Activated B cell treated with CpG ODN at 0.5 μM for 24 hours (primary cell): ENCODE results near the gene DAB1. TPM values are rescaled to one million over a fixed set of nuclear protein-coding genes. Genes with fewer than 3 reads are reported as not detected.

Source experiments
- ATAC-seq: fragments of 200-7000 bp; cut with Tn5 transposase; one replicate; pipeline ENCODE4 v1.10.0; 2021; ENCODE audit warnings: low read depth, mild to moderate bottlenecking, moderate library complexity
- CTCF ChIA-PET: fragments of 350-600 bp; sonication (Branson Sonifier 250); formaldehyde crosslinking; loops from one replicate; lab custom pipeline; 2021; ENCODE audit warnings: antibody characterized with exemption; lab: Charles Lee
- POLR2A ChIA-PET: fragments of 350-600 bp; sonication (Branson Sonifier 250); formaldehyde crosslinking; loops from one replicate; lab custom pipeline; 2021; ENCODE audit warnings: antibody characterized with exemption; lab: Charles Lee
- DNase-seq: peaks from one replicate; pipeline ENCODE4 v3.0.0; 2022
- H3K27ac Mint-ChIP-seq: one replicate; pipeline ENCODE4 v1.8.0; 2020; ENCODE audit warnings: mixed read lengths
- H3K27me3 Mint-ChIP-seq: one replicate; pipeline ENCODE4 v1.8.0; 2021; ENCODE audit warnings: mixed read lengths
- H3K36me3 Mint-ChIP-seq: one replicate; pipeline ENCODE4 v1.8.0; 2021; ENCODE audit warnings: low read depth, mixed read lengths
- H3K4me1 Mint-ChIP-seq: one replicate; pipeline ENCODE4 v1.8.0; 2021; ENCODE audit warnings: mixed read lengths
- H3K4me3 Mint-ChIP-seq: one replicate; pipeline ENCODE4 v1.8.0; 2020; ENCODE audit warnings: mild to moderate bottlenecking, mixed read lengths
- H3K9me3 Mint-ChIP-seq: one replicate; pipeline ENCODE4 v1.8.0; 2020; ENCODE audit warnings: mixed read lengths
- intact Hi-C: fragments of 100-400 bp; cut with micrococcal nuclease; formaldehyde crosslinking; loops from one replicate; pipeline ENCODE4 v1.15.1; 2024
- total RNA-seq: library from RNA; stranded (reverse); gene quantifications from 2 replicates; pipeline ENCODE4 v1.2.3, GENCODE V29; 2022
- TF ChIP-seq, protein P1 (sequence below): fragments of 200-600 bp; IDR thresholded peaks from one replicate; pipeline ENCODE4 v1.8.0; 2022; ENCODE audit warnings: antibody characterized with exemption, mild to moderate bottlenecking

Gene DAB1
- total RNA-seq, 1 donor from 2014 or later: not detected

- H3K27me3 Mint-ChIP-seq: no peaks in the 10 kb centered on the region
- no peaks in the 10 kb centered on the region for H3K9me3 Mint-ChIP-seq
- no peaks in the 10 kb centered on the region for H3K36me3 Mint-ChIP-seq
- H3K27ac Mint-ChIP-seq: no peak overlapping the region
- ATAC-seq (no peak), DNase-seq (no peak)
- CTCF ChIA-PET: no interaction called here
- intact Hi-C loops: no loop called here
- TF ChIP-seq, protein P1, sequence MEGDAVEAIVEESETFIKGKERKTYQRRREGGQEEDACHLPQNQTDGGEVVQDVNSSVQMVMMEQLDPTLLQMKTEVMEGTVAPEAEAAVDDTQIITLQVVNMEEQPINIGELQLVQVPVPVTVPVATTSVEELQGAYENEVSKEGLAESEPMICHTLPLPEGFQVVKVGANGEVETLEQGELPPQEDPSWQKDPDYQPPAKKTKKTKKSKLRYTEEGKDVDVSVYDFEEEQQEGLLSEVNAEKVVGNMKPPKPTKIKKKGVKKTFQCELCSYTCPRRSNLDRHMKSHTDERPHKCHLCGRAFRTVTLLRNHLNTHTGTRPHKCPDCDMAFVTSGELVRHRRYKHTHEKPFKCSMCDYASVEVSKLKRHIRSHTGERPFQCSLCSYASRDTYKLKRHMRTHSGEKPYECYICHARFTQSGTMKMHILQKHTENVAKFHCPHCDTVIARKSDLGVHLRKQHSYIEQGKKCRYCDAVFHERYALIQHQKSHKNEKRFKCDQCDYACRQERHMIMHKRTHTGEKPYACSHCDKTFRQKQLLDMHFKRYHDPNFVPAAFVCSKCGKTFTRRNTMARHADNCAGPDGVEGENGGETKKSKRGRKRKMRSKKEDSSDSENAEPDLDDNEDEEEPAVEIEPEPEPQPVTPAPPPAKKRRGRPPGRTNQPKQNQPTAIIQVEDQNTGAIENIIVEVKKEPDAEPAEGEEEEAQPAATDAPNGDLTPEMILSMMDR: no peak
- POLR2A ChIA-PET: no interaction called here
- H3K4me3 Mint-ChIP-seq: no peak overlapping the region
- no peaks in the 10 kb centered on the region for H3K4me1 Mint-ChIP-seq
Measured at GRCh38 chr1:57316291-57316690, 107.6 kb downstream of the DAB1 start.

- H3K4me3 Mint-ChIP-seq: no peak overlapping the region
- no peaks in the 10 kb centered on the region for H3K9me3 Mint-ChIP-seq
- ChIA-PET POLR2A (no interaction called here), CTCF (no interaction called here)
- H3K27ac Mint-ChIP-seq: no peak overlapping the region
- TF ChIP-seq, protein P1: no peak
- intact Hi-C loops: no loop called here
- ATAC-seq (no peak), DNase-seq (no peak)
- H3K27me3 Mint-ChIP-seq: no peaks in the 10 kb centered on the region
- H3K36me3 Mint-ChIP-seq: no peaks in the 10 kb centered on the region
- H3K4me1 Mint-ChIP-seq: no peaks in the 10 kb centered on the region
Measured at GRCh38 chr1:57312869-57313268, 111.0 kb downstream of the DAB1 start.

DNA sequence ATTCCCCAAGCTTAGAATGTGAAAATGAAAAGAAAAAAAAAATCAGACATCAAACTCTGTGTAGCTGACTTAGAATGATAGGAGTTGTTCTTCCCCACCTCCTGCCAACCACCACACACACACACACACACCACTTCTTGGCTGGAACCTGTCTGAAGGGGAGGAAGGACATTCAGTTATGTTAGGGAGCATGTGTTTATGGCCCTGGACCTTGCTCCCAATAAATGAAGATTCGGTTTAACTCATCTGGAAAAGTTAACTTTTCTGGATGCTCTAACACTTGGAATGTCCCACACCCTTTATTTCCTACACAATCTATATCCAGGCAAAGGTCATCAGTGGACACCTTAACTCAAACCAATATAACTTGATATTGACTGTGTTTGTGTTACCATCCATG is 112.4 kb downstream of the DAB1 start:
- H3K9me3 Mint-ChIP-seq: peaks cover 6% of the 10 kb centered on the region
- H3K27me3 Mint-ChIP-seq: no peaks in the 10 kb centered on the region
- peaks cover 7% of the 10 kb centered on the region for H3K4me1 Mint-ChIP-seq
- ATAC-seq (no peak), DNase-seq (no peak)
- H3K4me3 Mint-ChIP-seq: no peak overlapping the region
- intact Hi-C loops: no loop called here
- ChIA-PET CTCF (no interaction called here), POLR2A (no interaction called here)
- no peak overlapping the region for H3K27ac Mint-ChIP-seq
- no peaks in the 10 kb centered on the region for H3K36me3 Mint-ChIP-seq
- TF ChIP-seq, protein P1: no peak

- ATAC-seq: no peak
- Mint-ChIP-seq H3K36me3 (no peaks in the 10 kb centered on the region), H3K4me3 (no peak overlapping the region), H3K9me3 (peaks cover 6% of the 10 kb centered on the region), H3K27ac (no peak overlapping the region), H3K4me1 (peaks cover 7% of the 10 kb centered on the region), H3K27me3 (no peaks in the 10 kb centered on the region)
- intact Hi-C loops: no loop called here
- ChIA-PET POLR2A (no interaction called here), CTCF (no interaction called here)
- no peak for DNase-seq
- TF ChIP-seq, protein P1: no peak
Measured at GRCh38 chr1:57311006-57311405, 112.9 kb downstream of the DAB1 start.

GRCh38 chr1:57309630-57310029 is 114.2 kb downstream of the DAB1 start:
- ChIA-PET CTCF (no interaction called here), POLR2A (no interaction called here)
- no peaks in the 10 kb centered on the region for H3K36me3 Mint-ChIP-seq
- intact Hi-C loops: no loop called here
- H3K4me1 Mint-ChIP-seq: peaks cover 7% of the 10 kb centered on the region
- peaks cover 6% of the 10 kb centered on the region for H3K9me3 Mint-ChIP-seq
- H3K27ac Mint-ChIP-seq: no peak overlapping the region
- no peak overlapping the region for H3K4me3 Mint-ChIP-seq
- H3K27me3 Mint-ChIP-seq: no peaks in the 10 kb centered on the region
- ATAC-seq: no peak
- TF ChIP-seq, protein P1: no peak
- DNase-seq: no peak
